ENCODE data around the gene CDH23. TPM values are rescaled to one million over a fixed set of nuclear protein-coding genes. Genes with fewer than 3 reads are reported as not detected.

The CDH23 gene
- total RNA-seq, 1 experiment from 2014 or later = not detected

DNA sequence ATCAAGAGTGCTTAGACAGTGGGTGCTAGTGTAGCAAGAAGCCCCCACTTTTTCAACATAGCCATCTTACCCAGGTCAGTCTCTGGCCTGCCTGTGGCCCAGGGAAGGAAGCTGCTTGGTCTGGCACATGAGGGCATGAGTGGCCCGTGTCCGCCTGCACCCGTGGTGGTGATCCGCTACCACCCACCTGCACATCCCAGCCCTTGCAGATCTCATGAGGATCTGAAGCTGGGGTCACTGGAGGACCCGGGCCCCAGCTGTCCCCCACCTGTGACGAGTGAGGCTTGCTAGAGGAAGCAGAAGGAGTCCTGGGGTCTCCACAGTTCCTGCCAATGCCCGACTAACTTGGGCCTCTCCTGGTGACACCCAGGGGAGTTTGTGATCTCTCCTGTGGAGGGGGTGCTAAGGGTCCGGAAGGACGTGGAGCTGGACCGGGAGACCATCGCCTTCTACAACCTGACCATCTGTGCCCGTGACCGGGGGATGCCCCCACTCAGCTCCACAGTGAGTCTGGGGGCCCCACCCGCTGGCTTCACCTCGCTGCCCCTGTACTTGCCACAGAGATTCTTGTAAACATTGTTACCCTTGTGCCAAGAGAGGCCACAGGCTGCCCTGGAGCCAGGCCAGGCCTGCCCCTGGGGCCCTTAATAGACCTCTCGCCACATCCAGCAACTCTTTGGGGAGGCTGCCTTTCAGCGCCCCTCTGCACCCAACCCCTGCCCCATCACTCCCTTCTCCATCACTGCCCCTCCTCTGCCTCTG lies 387.4 kb downstream of the CDH23 start:
- H3K27ac ChIP-seq (ENCODE audit: low read length) = no peak overlapping the region
- DNase-seq (no peak), ATAC-seq (no peak)
- no peaks in the 10 kb centered on the region for H3K79me2 ChIP-seq (ENCODE audit: low read length)
- TF ChIP-seq, protein P1, sequence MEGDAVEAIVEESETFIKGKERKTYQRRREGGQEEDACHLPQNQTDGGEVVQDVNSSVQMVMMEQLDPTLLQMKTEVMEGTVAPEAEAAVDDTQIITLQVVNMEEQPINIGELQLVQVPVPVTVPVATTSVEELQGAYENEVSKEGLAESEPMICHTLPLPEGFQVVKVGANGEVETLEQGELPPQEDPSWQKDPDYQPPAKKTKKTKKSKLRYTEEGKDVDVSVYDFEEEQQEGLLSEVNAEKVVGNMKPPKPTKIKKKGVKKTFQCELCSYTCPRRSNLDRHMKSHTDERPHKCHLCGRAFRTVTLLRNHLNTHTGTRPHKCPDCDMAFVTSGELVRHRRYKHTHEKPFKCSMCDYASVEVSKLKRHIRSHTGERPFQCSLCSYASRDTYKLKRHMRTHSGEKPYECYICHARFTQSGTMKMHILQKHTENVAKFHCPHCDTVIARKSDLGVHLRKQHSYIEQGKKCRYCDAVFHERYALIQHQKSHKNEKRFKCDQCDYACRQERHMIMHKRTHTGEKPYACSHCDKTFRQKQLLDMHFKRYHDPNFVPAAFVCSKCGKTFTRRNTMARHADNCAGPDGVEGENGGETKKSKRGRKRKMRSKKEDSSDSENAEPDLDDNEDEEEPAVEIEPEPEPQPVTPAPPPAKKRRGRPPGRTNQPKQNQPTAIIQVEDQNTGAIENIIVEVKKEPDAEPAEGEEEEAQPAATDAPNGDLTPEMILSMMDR (conservative IDR thresholded peaks at IDR 0.05; ENCODE audit: low read depth, low read length) = no peak
- TF ChIP-seq EZH2phosphoT487 (IDR thresholded peaks at IDR 0.05; ENCODE audit: borderline replicate concordance, low read length) = no peak
- TF ChIP-seq EZH2 (IDR thresholded peaks at IDR 0.05; ENCODE audit: low read length, unreplicated experiment) = no peak
- no peak overlapping the region for H3K4me2 ChIP-seq (ENCODE audit: low read length)
- no peak overlapping the region for H2AFZ ChIP-seq (ENCODE audit: low read length)
- no TSS peak for BruUV-seq (replicated peaks)
- no peaks in the 10 kb centered on the region for H3K9me2 ChIP-seq (replicated peaks; ENCODE audit: low read length)
- no peaks in the 10 kb centered on the region for H4K20me1 ChIP-seq (ENCODE audit: low read length)
- H3K4me1 ChIP-seq (ENCODE audit: insufficient read depth, low read length) = no peaks in the 10 kb centered on the region
- no peak overlapping the region for H3K9ac ChIP-seq (ENCODE audit: low read length)
- H3K36me3 ChIP-seq (ENCODE audit: low read depth, low read length) = no peaks in the 10 kb centered on the region
- POLR2A ChIA-PET (ENCODE audit: unreplicated experiment) = no interaction called here
- intact Hi-C loops (cut with micrococcal nuclease) = no loop called here
- H3K9me3 ChIP-seq (ENCODE audit: low read length) = no peaks in the 10 kb centered on the region
- H3K27me3 ChIP-seq (ENCODE audit: low read length) = no peaks in the 10 kb centered on the region
- CTCF ChIA-PET = no interaction called here
- no peaks in the 10 kb centered on the region for H3F3A ChIP-seq (ENCODE audit: low read length, unreplicated experiment)
- no peak overlapping the region for H3K4me3 ChIP-seq (ENCODE audit: low read length)

DNA sequence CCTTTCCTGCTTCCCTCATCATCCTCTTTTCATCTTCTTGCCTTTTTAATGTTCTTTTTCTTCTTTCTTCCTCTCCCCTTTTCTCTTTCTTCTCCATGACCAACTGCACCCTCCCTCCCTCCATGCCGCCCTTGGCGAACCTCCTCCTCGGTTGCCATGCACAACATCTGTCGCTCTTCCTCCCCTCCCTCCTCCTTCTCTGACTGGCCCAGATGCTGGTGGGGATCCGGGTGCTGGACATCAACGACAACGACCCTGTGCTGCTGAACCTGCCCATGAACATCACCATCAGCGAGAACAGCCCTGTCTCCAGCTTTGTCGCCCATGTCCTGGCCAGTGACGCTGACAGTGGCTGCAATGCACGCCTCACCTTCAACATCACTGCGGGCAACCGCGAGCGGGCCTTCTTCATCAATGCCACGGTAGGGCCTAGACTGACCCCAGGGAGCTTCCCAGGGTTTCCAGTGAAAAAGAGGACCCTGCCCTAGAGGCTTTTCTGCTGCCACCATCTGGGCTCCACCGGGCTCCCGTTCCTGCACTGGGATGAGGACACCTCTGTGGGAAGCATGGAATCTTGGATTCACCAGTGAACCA lies 388.1 kb downstream of the CDH23 start:
- no peaks in the 10 kb centered on the region for H3F3A ChIP-seq (ENCODE audit: low read length, unreplicated experiment)
- no peak overlapping the region for H3K9ac ChIP-seq (ENCODE audit: low read length)
- H3K4me3 ChIP-seq (ENCODE audit: low read length) = no peak overlapping the region
- H3K79me2 ChIP-seq (ENCODE audit: low read length) = no peaks in the 10 kb centered on the region
- ATAC-seq (no peak), DNase-seq (no peak)
- H3K4me2 ChIP-seq (ENCODE audit: low read length) = no peak overlapping the region
- H3K36me3 ChIP-seq (ENCODE audit: low read depth, low read length) = no peaks in the 10 kb centered on the region
- no peak overlapping the region for H3K27ac ChIP-seq (ENCODE audit: low read length)
- H2AFZ ChIP-seq (ENCODE audit: low read length) = no peak overlapping the region
- ChIA-PET CTCF (no interaction called here), POLR2A (ENCODE audit: unreplicated experiment) (no interaction called here)
- H4K20me1 ChIP-seq (ENCODE audit: low read length) = no peaks in the 10 kb centered on the region
- H3K4me1 ChIP-seq (ENCODE audit: insufficient read depth, low read length) = no peaks in the 10 kb centered on the region
- no TSS peak for BruUV-seq (replicated peaks)
- H3K9me2 ChIP-seq (replicated peaks; ENCODE audit: low read length) = no peaks in the 10 kb centered on the region
- no peaks in the 10 kb centered on the region for H3K9me3 ChIP-seq (ENCODE audit: low read length)
- H3K27me3 ChIP-seq (ENCODE audit: low read length) = no peaks in the 10 kb centered on the region
- no peak for TF ChIP-seq EZH2 (IDR thresholded peaks at IDR 0.05; ENCODE audit: low read length, unreplicated experiment)
- intact Hi-C loops (cut with micrococcal nuclease) = no loop called here

DNA sequence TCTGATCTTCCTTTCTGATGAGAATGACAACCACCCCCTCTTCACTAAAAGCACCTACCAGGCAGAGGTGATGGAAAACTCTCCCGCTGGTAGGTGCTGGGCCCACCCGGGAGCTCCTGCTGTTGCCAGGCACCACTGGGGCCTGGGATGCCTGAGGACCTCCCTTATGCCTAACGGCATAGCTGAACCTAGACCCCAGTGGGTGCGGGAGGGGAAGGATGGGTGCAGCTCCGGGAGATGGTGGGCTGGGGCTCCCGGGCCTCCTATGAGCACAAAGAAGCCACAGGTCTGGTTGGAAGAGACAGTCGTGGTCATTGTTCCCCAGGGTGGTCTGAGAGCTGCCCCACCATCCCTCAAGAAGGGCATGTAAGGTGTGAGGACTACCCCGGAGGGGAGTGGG lies 392.2 kb downstream of the CDH23 start:
- Histone ChIP-seq H3K4me1 (ENCODE audit: insufficient read depth, low read length) (no peaks in the 10 kb centered on the region), H3K9me3 (ENCODE audit: low read length) (no peaks in the 10 kb centered on the region), H3K4me3 (ENCODE audit: low read length) (no peak overlapping the region), H3K4me2 (ENCODE audit: low read length) (no peak overlapping the region), H2AFZ (ENCODE audit: low read length) (no peak overlapping the region), H3K9ac (ENCODE audit: low read length) (no peak overlapping the region), H4K20me1 (ENCODE audit: low read length) (no peaks in the 10 kb centered on the region), H3F3A (ENCODE audit: low read length, unreplicated experiment) (no peaks in the 10 kb centered on the region), H3K36me3 (ENCODE audit: low read depth, low read length) (no peaks in the 10 kb centered on the region), H3K9me2 (replicated peaks; ENCODE audit: low read length) (no peaks in the 10 kb centered on the region), H3K79me2 (ENCODE audit: low read length) (no peaks in the 10 kb centered on the region), H3K27ac (ENCODE audit: low read length) (no peak overlapping the region), H3K27me3 (ENCODE audit: low read length) (no peaks in the 10 kb centered on the region)
- no TSS peak for BruUV-seq (replicated peaks)
- CTCF ChIA-PET = no interaction called here
- ATAC-seq = no peak
- intact Hi-C loops (cut with micrococcal nuclease) = no loop called here
- no peak for DNase-seq
- TF ChIP-seq EZH2 (IDR thresholded peaks at IDR 0.05; ENCODE audit: low read length, unreplicated experiment) = no peak
- TF ChIP-seq EZH2phosphoT487 (IDR thresholded peaks at IDR 0.05; ENCODE audit: borderline replicate concordance, low read length) = no peak
- TF ChIP-seq, protein P1 (conservative IDR thresholded peaks at IDR 0.05; ENCODE audit: low read depth, low read length) = no peak
- POLR2A ChIA-PET (ENCODE audit: unreplicated experiment) = no interaction called here
